Measurements from ENCODE around the gene SIX3. TPM values are rescaled to one million over a fixed set of nuclear protein-coding genes. Genes with fewer than 3 reads are reported as not detected.

The SIX3 gene
- total RNA-seq, 1 experiment from 2014 or later, result 13.2 TPM

DNA sequence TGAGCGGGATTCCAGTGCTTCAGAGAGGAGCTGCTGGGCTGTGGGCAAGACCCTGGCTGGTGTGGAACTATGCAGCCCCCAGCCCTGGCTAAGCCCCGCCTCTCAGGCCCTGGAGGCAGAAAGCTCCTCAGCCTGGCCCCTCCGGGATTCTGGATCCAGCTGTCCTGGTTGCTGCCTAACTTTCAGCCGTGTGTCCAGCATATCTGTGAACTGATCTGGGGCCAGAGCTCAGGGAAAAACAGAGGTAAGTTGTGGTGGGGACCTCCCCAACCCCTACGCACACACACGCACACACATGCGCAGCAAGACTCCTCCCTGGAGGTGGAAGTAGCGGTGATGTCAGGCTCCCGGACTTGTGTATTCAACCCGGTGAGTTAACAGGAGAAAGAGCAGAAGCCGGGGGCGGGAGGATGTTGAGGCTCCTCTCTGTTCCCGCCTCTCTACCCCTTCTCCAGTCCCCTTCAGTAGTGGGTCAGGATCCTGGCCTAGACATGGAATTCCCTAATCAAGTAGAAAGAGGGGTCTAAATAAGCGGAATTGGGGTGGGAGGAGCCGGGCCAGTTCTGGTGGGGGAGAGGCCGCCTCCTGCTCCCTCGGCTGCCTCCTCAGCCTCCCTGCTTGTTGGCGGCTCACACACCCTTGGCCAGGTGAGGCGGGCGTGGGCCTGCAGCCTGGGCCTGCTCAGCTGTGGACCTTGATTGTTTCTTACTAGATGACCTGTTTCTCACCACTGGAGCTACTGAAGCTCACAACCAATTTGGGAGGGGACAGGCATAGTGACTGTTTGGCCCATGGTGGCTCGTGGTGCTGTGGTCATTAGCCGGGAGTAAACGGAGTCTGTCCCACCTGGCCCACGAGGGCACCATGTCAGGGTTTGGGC, 34.3 kb downstream of the SIX3 start:
- ChIA-PET CTCF (interaction anchor here (0.9 to 4.4 kb wide), 8 partner anchors 11 to 632 kb away, joined by 3 to 65 read pairs (median 4); partner anchors contain the start of gene SIX2), POLR2A (interaction anchor here (0.6 kb wide), 1 partner anchor 958 kb away, joined by 3 read pairs; no protein-coding TSS in a partner anchor)
- Mint-ChIP-seq H3K4me3 (peak overlapping the region; percentile 32), H3K36me3 (no peaks in the 10 kb centered on the region), H3K9me3 (no peaks in the 10 kb centered on the region), H3K4me1 (peaks cover 38% of the 10 kb centered on the region), H3K27me3 (ENCODE audit: low read depth) (peaks cover 6% of the 10 kb centered on the region; the same call in 1 of the 2 replicates), H3K27ac (peak overlapping the region; percentile 57; the same call in 1 of the 2 replicates)
- peak; percentile 55 for ATAC-seq
- peak; percentile 57 for DNase-seq (ENCODE audit: low spot score)
- TF ChIP-seq KAT7 (CRISPR knock-in tag; IDR thresholded peaks at IDR 0.05; ENCODE audit: borderline replicate concordance) (no peak), ZNF317 (CRISPR knock-in tag; IDR thresholded peaks at IDR 0.05; ENCODE audit: borderline replicate concordance, low read depth) (no peak), SMAD4 (CRISPR knock-in tag; IDR thresholded peaks at IDR 0.05) (no peak), ZNF138 (CRISPR knock-in tag; conservative IDR thresholded peaks at IDR 0.05) (no peak), ESRRA (CRISPR knock-in tag; IDR thresholded peaks at IDR 0.05; ENCODE audit: borderline replicate concordance) (no peak), SOX15 (CRISPR knock-in tag; IDR thresholded peaks at IDR 0.05) (no peak), JAZF1 (CRISPR knock-in tag; IDR thresholded peaks at IDR 0.05) (no peak), ZNF423 (CRISPR knock-in tag; IDR thresholded peaks at IDR 0.05) (no peak), PRRX2 (CRISPR knock-in tag; IDR thresholded peaks at IDR 0.05) (no peak), TCF7 (CRISPR knock-in tag; IDR thresholded peaks at IDR 0.05; ENCODE audit: low read depth) (no peak), SMAD3 (CRISPR knock-in tag; IDR thresholded peaks at IDR 0.05; ENCODE audit: borderline replicate concordance) (no peak)
- TF ChIP-seq, protein P1, sequence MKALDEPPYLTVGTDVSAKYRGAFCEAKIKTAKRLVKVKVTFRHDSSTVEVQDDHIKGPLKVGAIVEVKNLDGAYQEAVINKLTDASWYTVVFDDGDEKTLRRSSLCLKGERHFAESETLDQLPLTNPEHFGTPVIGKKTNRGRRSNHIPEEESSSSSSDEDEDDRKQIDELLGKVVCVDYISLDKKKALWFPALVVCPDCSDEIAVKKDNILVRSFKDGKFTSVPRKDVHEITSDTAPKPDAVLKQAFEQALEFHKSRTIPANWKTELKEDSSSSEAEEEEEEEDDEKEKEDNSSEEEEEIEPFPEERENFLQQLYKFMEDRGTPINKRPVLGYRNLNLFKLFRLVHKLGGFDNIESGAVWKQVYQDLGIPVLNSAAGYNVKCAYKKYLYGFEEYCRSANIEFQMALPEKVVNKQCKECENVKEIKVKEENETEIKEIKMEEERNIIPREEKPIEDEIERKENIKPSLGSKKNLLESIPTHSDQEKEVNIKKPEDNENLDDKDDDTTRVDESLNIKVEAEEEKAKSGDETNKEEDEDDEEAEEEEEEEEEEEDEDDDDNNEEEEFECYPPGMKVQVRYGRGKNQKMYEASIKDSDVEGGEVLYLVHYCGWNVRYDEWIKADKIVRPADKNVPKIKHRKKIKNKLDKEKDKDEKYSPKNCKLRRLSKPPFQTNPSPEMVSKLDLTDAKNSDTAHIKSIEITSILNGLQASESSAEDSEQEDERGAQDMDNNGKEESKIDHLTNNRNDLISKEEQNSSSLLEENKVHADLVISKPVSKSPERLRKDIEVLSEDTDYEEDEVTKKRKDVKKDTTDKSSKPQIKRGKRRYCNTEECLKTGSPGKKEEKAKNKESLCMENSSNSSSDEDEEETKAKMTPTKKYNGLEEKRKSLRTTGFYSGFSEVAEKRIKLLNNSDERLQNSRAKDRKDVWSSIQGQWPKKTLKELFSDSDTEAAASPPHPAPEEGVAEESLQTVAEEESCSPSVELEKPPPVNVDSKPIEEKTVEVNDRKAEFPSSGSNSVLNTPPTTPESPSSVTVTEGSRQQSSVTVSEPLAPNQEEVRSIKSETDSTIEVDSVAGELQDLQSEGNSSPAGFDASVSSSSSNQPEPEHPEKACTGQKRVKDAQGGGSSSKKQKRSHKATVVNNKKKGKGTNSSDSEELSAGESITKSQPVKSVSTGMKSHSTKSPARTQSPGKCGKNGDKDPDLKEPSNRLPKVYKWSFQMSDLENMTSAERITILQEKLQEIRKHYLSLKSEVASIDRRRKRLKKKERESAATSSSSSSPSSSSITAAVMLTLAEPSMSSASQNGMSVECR (CRISPR knock-in tag; IDR thresholded peaks at IDR 0.05; ENCODE audit: borderline replicate concordance), result no peak
- TF ChIP-seq, protein P2, sequence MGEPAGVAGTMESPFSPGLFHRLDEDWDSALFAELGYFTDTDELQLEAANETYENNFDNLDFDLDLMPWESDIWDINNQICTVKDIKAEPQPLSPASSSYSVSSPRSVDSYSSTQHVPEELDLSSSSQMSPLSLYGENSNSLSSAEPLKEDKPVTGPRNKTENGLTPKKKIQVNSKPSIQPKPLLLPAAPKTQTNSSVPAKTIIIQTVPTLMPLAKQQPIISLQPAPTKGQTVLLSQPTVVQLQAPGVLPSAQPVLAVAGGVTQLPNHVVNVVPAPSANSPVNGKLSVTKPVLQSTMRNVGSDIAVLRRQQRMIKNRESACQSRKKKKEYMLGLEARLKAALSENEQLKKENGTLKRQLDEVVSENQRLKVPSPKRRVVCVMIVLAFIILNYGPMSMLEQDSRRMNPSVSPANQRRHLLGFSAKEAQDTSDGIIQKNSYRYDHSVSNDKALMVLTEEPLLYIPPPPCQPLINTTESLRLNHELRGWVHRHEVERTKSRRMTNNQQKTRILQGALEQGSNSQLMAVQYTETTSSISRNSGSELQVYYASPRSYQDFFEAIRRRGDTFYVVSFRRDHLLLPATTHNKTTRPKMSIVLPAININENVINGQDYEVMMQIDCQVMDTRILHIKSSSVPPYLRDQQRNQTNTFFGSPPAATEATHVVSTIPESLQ (CRISPR knock-in tag; IDR thresholded peaks at IDR 0.05), result no peak
- TF ChIP-seq, protein P3, sequence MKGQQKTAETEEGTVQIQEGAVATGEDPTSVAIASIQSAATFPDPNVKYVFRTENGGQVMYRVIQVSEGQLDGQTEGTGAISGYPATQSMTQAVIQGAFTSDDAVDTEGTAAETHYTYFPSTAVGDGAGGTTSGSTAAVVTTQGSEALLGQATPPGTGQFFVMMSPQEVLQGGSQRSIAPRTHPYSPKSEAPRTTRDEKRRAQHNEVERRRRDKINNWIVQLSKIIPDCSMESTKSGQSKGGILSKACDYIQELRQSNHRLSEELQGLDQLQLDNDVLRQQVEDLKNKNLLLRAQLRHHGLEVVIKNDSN (CRISPR knock-in tag; IDR thresholded peaks at IDR 0.05), result no peak
- TF ChIP-seq, protein P4, sequence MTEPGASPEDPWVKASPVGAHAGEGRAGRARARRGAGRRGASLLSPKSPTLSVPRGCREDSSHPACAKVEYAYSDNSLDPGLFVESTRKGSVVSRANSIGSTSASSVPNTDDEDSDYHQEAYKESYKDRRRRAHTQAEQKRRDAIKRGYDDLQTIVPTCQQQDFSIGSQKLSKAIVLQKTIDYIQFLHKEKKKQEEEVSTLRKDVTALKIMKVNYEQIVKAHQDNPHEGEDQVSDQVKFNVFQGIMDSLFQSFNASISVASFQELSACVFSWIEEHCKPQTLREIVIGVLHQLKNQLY (CRISPR knock-in tag; IDR thresholded peaks at IDR 0.05), result no peak

DNA sequence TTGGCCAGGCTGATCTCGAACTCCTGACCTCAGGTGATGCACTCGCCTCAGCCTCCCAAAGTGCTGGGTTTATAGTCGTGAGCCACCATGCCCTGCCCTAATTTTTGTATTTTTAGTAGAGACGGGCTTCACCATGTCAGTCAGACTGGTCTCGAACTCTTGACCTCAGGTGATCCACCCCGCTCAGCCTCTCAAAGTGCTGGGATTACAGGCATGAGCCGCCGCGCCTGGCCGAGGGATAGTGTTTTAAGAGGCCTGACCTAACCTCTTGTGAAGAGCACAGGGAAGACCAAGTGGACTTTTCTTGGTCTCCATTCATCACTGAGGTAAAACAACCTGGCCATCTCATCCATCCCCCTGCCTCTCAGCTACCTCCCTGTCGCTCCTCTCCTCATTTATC, 38.1 kb downstream of the SIX3 start:
- CTCF ChIA-PET, result interaction anchor here (0.7 to 3.3 kb wide), 4 partner anchors 22 to 609 kb away, joined by 3 to 70 read pairs (median 3); no protein-coding TSS in a partner anchor
- no peak for TF ChIP-seq EMX1 (CRISPR knock-in tag; IDR thresholded peaks at IDR 0.05)
- TF ChIP-seq, protein P5, sequence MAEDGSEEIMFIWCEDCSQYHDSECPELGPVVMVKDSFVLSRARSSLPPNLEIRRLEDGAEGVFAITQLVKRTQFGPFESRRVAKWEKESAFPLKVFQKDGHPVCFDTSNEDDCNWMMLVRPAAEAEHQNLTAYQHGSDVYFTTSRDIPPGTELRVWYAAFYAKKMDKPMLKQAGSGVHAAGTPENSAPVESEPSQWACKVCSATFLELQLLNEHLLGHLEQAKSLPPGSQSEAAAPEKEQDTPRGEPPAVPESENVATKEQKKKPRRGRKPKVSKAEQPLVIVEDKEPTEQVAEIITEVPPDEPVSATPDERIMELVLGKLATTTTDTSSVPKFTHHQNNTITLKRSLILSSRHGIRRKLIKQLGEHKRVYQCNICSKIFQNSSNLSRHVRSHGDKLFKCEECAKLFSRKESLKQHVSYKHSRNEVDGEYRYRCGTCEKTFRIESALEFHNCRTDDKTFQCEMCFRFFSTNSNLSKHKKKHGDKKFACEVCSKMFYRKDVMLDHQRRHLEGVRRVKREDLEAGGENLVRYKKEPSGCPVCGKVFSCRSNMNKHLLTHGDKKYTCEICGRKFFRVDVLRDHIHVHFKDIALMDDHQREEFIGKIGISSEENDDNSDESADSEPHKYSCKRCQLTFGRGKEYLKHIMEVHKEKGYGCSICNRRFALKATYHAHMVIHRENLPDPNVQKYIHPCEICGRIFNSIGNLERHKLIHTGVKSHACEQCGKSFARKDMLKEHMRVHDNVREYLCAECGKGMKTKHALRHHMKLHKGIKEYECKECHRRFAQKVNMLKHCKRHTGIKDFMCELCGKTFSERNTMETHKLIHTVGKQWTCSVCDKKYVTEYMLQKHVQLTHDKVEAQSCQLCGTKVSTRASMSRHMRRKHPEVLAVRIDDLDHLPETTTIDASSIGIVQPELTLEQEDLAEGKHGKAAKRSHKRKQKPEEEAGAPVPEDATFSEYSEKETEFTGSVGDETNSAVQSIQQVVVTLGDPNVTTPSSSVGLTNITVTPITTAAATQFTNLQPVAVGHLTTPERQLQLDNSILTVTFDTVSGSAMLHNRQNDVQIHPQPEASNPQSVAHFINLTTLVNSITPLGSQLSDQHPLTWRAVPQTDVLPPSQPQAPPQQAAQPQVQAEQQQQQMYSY (CRISPR knock-in tag; IDR thresholded peaks at IDR 0.05), result no peak
- TF ChIP-seq, protein P6, sequence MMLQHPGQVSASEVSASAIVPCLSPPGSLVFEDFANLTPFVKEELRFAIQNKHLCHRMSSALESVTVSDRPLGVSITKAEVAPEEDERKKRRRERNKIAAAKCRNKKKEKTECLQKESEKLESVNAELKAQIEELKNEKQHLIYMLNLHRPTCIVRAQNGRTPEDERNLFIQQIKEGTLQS (CRISPR knock-in tag; conservative IDR thresholded peaks at IDR 0.05), result no peak
- TF ChIP-seq, protein P7, sequence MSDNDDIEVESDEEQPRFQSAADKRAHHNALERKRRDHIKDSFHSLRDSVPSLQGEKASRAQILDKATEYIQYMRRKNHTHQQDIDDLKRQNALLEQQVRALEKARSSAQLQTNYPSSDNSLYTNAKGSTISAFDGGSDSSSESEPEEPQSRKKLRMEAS (CRISPR knock-in tag; IDR thresholded peaks at IDR 0.05), result no peak
- TF ChIP-seq ATF1 (CRISPR knock-in tag; IDR thresholded peaks at IDR 0.05), result no peak
- TF ChIP-seq ZNF232 (CRISPR knock-in tag; IDR thresholded peaks at IDR 0.05), result no peak

More for the DNA sequence above, 38.1 kb downstream of the SIX3 start:
- Mint-ChIP-seq H3K9me3 (no peaks in the 10 kb centered on the region), H3K4me1 (peaks cover 25% of the 10 kb centered on the region), H3K4me3 (no peak overlapping the region), H3K36me3 (no peaks in the 10 kb centered on the region), H3K27ac (no peak overlapping the region), H3K27me3 (ENCODE audit: low read depth) (no peaks in the 10 kb centered on the region; the same call in none of the 2 replicates)
- no peak for DNase-seq (ENCODE audit: low spot score)
- ATAC-seq, result no peak
- POLR2A ChIA-PET, result no interaction called here
